K562 (cell line): ENCODE data around the gene TCAP. TPM values are rescaled to one million over a fixed set of nuclear protein-coding genes. Genes with fewer than 3 reads are reported as not detected.

Experiments
- E2F6 ChIP-seq, 2 experiments: IDR thresholded peaks; 2 replicates each; pipeline ENCODE4 v1.6.1; 2011; ENCODE audit warnings: borderline replicate concordance in 1 of 2, control low read depth in 1 of 2, low read depth in 1 of 2, low read length in 1 of 2, mild to moderate bottlenecking in 1 of 2, mixed read lengths in 1 of 2, moderate library complexity in 1 of 2; ENCODE audit not compliant: insufficient read depth in 1 of 2, insufficient read length in 1 of 2, poor library complexity in 1 of 2, severe bottlenecking in 1 of 2; ENCODE audit errors: extremely low read depth in 1 of 2
- NFE2 ChIP-seq: IDR thresholded peaks from 2 replicates; pipeline ENCODE4 v1.6.1; 2014; ENCODE audit warnings: antibody characterized with exemption, low read depth
- PHTF2 ChIP-seq: fragments of 250-450 bp; sonication (Bioruptor Pico); IDR thresholded peaks from 2 replicates; pipeline ENCODE4 v1.5.0; 2021; ENCODE audit warnings: mild to moderate bottlenecking
- RAD21 ChIP-seq, 2 experiments: fragments of 250-450 bp in 1 of 2; fragments of 450-650 bp in 1 of 2; sonication (Bioruptor Pico) in 1 of 2; formaldehyde crosslinking in 1 of 2; IDR thresholded peaks in 1 of 2; conservative IDR thresholded peaks in 1 of 2; 2 replicates each; pipeline versions ENCODE4 v1.4.0 to v1.8.0; 2020 to 2022; ENCODE audit warnings: mild to moderate bottlenecking in 2 of 2, moderate library complexity in 1 of 2
- RBBP5 ChIP-seq: fragments of 200-600 bp; sonication (generic); IDR thresholded peaks from 2 replicates; pipeline ENCODE4 v1.6.1; 2012; ENCODE audit warnings: borderline replicate concordance, mild to moderate bottlenecking, low read length, control low read depth, inconsistent platforms; ENCODE audit not compliant: insufficient read depth, poor library complexity, severe bottlenecking
- RERE ChIP-seq: sonication (generic); formaldehyde crosslinking; IDR thresholded peaks from 2 replicates; pipeline ENCODE4 v1.8.0; 2023; ENCODE audit warnings: missing genetic modification reagents, mild to moderate bottlenecking, borderline replicate concordance
- ZSCAN32 ChIP-seq: fragments of 450-650 bp; formaldehyde crosslinking; IDR thresholded peaks from 2 replicates; pipeline ENCODE4 v1.4.0; 2020; ENCODE audit warnings: mild to moderate bottlenecking, moderate library complexity
- polyA plus RNA-seq, 8 experiments: library from polyadenylated mRNA; depleted of rRNA in 4 of 8; stranded (reverse) in 5 of 8; unstranded in 3 of 8; fragments of >200 nt; fragmentation: Nextera tagmentation in 2 of 8; fragmentation: Illumina TruSeq in 1 of 8; extraction: Ambion mirVana in 2 of 8; extraction: Trizol in 1 of 8; gene quantifications; 2 replicates each; pipeline versions ENCODE4 v1.2.1 to v1.2.3, GENCODE V29; 2011 to 2014; ENCODE audit warnings: inconsistent platforms in 1 of 8, missing spikeins in 1 of 8
- total RNA-seq, 7 experiments: library from RNA; depleted of rRNA in 6 of 7; stranded (reverse); fragments of >200 nt in 6 of 7; fragmentation: Illumina TruSeq in 2 of 7; extraction: Trizol in 2 of 7; gene quantifications; 2 replicates each; pipeline versions ENCODE4 v1.2.1 to v1.2.3, GENCODE V29; 2011 to 2021; ENCODE audit warnings: low replicate concordance in 1 of 7

Gene TCAP
- total and polyA plus RNA-seq, 9 of the 15 experiments (the other 6 are each of a cell fraction or from before 2014, with no cell fraction given): 0.33 to 1.4 (median 0.82) TPM; not detected in 2

GRCh38 chr17:39658346-39658745 is 6.8 kb upstream of the TCAP start (continued):
- TF ChIP-seq PHTF2 (CRISPR knock-in tag) (no peak), RAD21 (CRISPR knock-in tag; conservative IDR thresholded peaks at IDR 0.05 in 1 of 2, IDR thresholded peaks at IDR 0.05 in 1 of 2) (no peak), RBBP5 (no peak), E2F6 (IDR thresholded peaks at IDR 0.05; ENCODE audit: borderline replicate concordance in 1 of 2, extremely low read depth in 1 of 2, insufficient read depth in 1 of 2, insufficient read length in 1 of 2, low read depth in 1 of 2, low read length in 1 of 2, poor library complexity in 1 of 2, severe bottlenecking in 1 of 2) (no peak), ZSCAN32 (CRISPR knock-in tag) (no peak), RERE (CRISPR knock-in tag) (no peak), NFE2 (no peak)
